ENCODE measurements around the gene C3orf85. TPM values are rescaled to one million over a fixed set of nuclear protein-coding genes. Genes with fewer than 3 reads are reported as not detected.

The C3orf85 gene
- not detected in 2 replicates for total RNA-seq

GRCh38 chr3:109136523-109136922, at the start of gene C3orf85:
C3orf85 (plus strand) TSS chr3:109136719; CDS start chr3:109136848, 129 bp downstream.

GRCh38 chr3:109117939-109118338, 18.6 kb upstream of the C3orf85 start, which contains the start of gene MORC1:
MORC1 (minus strand) TSS chr3:109118134; CDS start chr3:109118059, 75 bp downstream.

Other genes starting within 250 kb of the C3orf85 start
- not detected in 2 replicates for gene GUCA1C, start 182.8 kb upstream of the C3orf85 start, total RNA-seq
- not detected in 2 replicates for gene MORC1, start 18.6 kb upstream of the C3orf85 start, total RNA-seq
- gene DPPA2, start 179.8 kb downstream of the C3orf85 start, total RNA-seq = not detected in 2 replicates
- gene DPPA4, start 200.8 kb downstream of the C3orf85 start, total RNA-seq = not detected in 2 replicates

Measured in cardiac ventricle fibroblast (primary cell).